RPMI7951 (cell line): ENCODE results near the gene HM13. TPM values are rescaled to one million over a fixed set of nuclear protein-coding genes. Genes with fewer than 3 reads are reported as not detected.
"Not testable (repeated sequence)": the region's sequence is repeated elsewhere in the genome, so short reads cannot be mapped to it uniquely, and the experiment has no call there.

ENCODE experiments used
- DNase-seq: peaks from one replicate; pipeline ENCODE4 v3.0.0-alpha.2; 2012; ENCODE audit warnings: low read depth
- total RNA-seq: library from RNA; depleted of rRNA; stranded (reverse); fragments of >200 nt; shearing (Covaris generic); gene quantifications from 2 replicates; pipeline ENCODE4 v1.2.3, GENCODE V29; 2014

HM13 gene
- total RNA-seq, 1 experiment from 2014 or later = 176 TPM

- no peak for DNase-seq
Measured at GRCh38 chr20:31590717-31591225, 76.5 kb downstream of the HM13 start.

- DNase-seq = peak; percentile 100
Measured at GRCh38 chr20:31593221-31594001, 79.2 kb downstream of the HM13 start.

GRCh38 chr20:31594002-31594557 is 79.8 kb downstream of the HM13 start:
- DNase-seq = no peak

GRCh38 chr20:31594558-31595379 is 80.5 kb downstream of the HM13 start:
- DNase-seq = peak; percentile 33

- DNase-seq = no peak
Measured at GRCh38 chr20:31595380-31595653, 81.1 kb downstream of the HM13 start.

GRCh38 chr20:31595654-31596411 is 81.6 kb downstream of the HM13 start:
- peak; percentile 100 for DNase-seq

GRCh38 chr20:31596412-31596715 is 82.1 kb downstream of the HM13 start:
- DNase-seq = not testable (repeated sequence)

- no peak for DNase-seq
Measured at GRCh38 chr20:31596831-31597480, 82.7 kb downstream of the HM13 start.

GRCh38 chr20:31597481-31597855 is 83.2 kb downstream of the HM13 start:
- DNase-seq = no peak

- DNase-seq = no peak
Measured at GRCh38 chr20:31602431-31602778, 88.2 kb downstream of the HM13 start.

GRCh38 chr20:31602779-31603441 is 88.7 kb downstream of the HM13 start:
- DNase-seq = peak; percentile 93

- DNase-seq = peak; percentile 98
Measured at GRCh38 chr20:31603822-31604566, 89.8 kb downstream of the HM13 start.

GRCh38 chr20:31604567-31605030 is 90.4 kb downstream of the HM13 start:
- no peak for DNase-seq

GRCh38 chr20:31605031-31605901 is 91.0 kb downstream of the HM13 start, which contains the start of gene ID1:
Gene ID1, plus strand, starts transcription at chr20:31605289. Its CDS starts 99 bp downstream, at chr20:31605388.
- peak; percentile 99 for DNase-seq

GRCh38 chr20:31605902-31606803 is 91.9 kb downstream of the HM13 start:
- DNase-seq = no peak

GRCh38 chr20:31606804-31607639 is 92.8 kb downstream of the HM13 start:
- peak; percentile 71 for DNase-seq

GRCh38 chr20:31607640-31608250 is 93.5 kb downstream of the HM13 start:
- no peak for DNase-seq
